ENCODE measurements around the gene VTI1A. TPM values are rescaled to one million over a fixed set of nuclear protein-coding genes. Genes with fewer than 3 reads are reported as not detected.

The VTI1A gene
- total and polyA plus RNA-seq, 2 of the 8 experiments (the other 6 are each of a cell fraction or from before 2014, with no cell fraction given), result 6.0 to 20.0 TPM

DNA sequence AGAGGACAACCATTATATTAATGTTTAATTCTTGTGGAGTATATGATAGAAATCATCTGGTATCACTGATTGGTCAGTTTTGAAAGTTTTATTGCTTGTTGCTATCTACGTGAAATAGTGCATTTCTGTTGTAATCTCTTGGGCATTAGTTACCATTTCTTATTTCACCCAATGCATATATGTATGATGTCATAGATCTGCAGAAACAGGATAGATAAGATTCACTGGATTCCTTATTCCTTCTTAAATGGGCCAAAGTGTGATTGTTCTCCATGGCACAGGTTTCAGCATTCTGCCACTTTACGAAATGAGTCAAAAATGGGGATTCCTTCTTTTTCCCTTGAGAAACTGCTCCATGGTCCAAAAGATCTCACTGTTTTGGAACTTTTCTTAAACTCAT lies 56.6 kb downstream of the VTI1A start:
- Histone ChIP-seq H3K56ac (replicated peaks; ENCODE audit: insufficient read length, low read depth, low read length) (no peak overlapping the region), H3K4me1 (replicated peaks in 1 of 4; ENCODE audit: control insufficient read depth in 3 of 4, insufficient read depth in 4 of 4, low read length in 3 of 4) (no peaks in the 10 kb centered on the region), H3K4me2 (ENCODE audit: insufficient read depth in 1 of 2, low read depth in 2 of 2, low read length in 2 of 2) (no peak overlapping the region), H3K27ac (ENCODE audit: low read depth, low read length) (no peak overlapping the region), H3K79me2 (ENCODE audit: control insufficient read depth in 1 of 2, insufficient read depth in 2 of 2, low read length in 2 of 2) (no peaks in the 10 kb centered on the region), H2BK12ac (ENCODE audit: low read depth, low read length) (no peak overlapping the region), H3K18ac (ENCODE audit: extremely low read depth, low read length) (no peak overlapping the region), H3K23me2 (ENCODE audit: low read depth, low read length) (no peaks in the 10 kb centered on the region; the same call in 1 of the 2 replicates), H4K20me1 (replicated peaks in 1 of 2; ENCODE audit: control insufficient read depth in 1 of 2, insufficient read depth in 2 of 2, low read length in 2 of 2) (no peaks in the 10 kb centered on the region), H3K79me1 (ENCODE audit: low read depth, low read length) (no peaks in the 10 kb centered on the region), H3K23ac (ENCODE audit: insufficient read length) (no peak overlapping the region), H3K9me3 (ENCODE audit: insufficient read depth in 2 of 2, low read depth in 1 of 2, low read length in 1 of 2) (no peaks in the 10 kb centered on the region), H3K9ac (replicated peaks in 1 of 4; ENCODE audit: extremely low read depth in 1 of 4, low read depth in 3 of 4, low read length in 3 of 4) (no peak overlapping the region), H2AK5ac (ENCODE audit: low read depth, low read length) (no peak overlapping the region), H2BK20ac (ENCODE audit: low read length) (no peak overlapping the region), H3K36me3 (ENCODE audit: control insufficient read depth in 2 of 4, insufficient read depth in 4 of 4, low read length in 3 of 4) (no peaks in the 10 kb centered on the region), H3K27me3 (replicated peaks in 1 of 4; ENCODE audit: control insufficient read depth in 3 of 4, extremely low read depth in 1 of 4, insufficient read depth in 3 of 4, low read length in 3 of 4) (no peaks in the 10 kb centered on the region), H4K8ac (ENCODE audit: extremely low read depth, insufficient read depth, low read length) (no peak overlapping the region), H2BK5ac (ENCODE audit: low read depth, low read length) (no peak overlapping the region), H2AFZ (ENCODE audit: low read length) (no peak overlapping the region), H2BK120ac (replicated peaks; ENCODE audit: low read depth, low read length) (no peak overlapping the region), H4K5ac (ENCODE audit: insufficient read length, low read depth, low read length) (no peak overlapping the region), H3K14ac (ENCODE audit: insufficient read length) (no peak overlapping the region), H2BK15ac (ENCODE audit: low read length) (no peak overlapping the region), H3K4me3 (ENCODE audit: extremely low read depth in 1 of 4, insufficient read depth in 2 of 4, low read depth in 3 of 4, low read length in 4 of 4) (no peak overlapping the region), H3K4ac (replicated peaks; ENCODE audit: insufficient read length, low read depth, low read length) (no peak overlapping the region), H4K91ac (replicated peaks; ENCODE audit: insufficient read length, low read length) (no peak overlapping the region)
- 90% methylated on average over 2 of the region's 2 CpGs; no CpG with 5 or more reads in 1 of the 2 experiments for WGBS, 2 experiments (ENCODE audit: extremely low coverage in 1 of 2, insufficient coverage in 1 of 2, insufficient read length in 1 of 2, insufficient replicate concordance in 2 of 2, low coverage in 1 of 2, low lambda C conversion rate in 2 of 2, missing lambda C conversion rate in 1 of 2)
- DNase-seq (ENCODE audit: low read depth in 1 of 2, low spot score in 2 of 2) (no peak), FAIRE-seq (no peak)
- ChIA-PET POLR2A (ENCODE audit: partially characterized antibody) (no interaction called here), CTCF (ENCODE audit: partially characterized antibody) (no interaction called here)
- no peak for TF ChIP-seq CHD1 (IDR thresholded peaks at IDR 0.05; ENCODE audit: low read depth, low read length)
- no peak for TF ChIP-seq TAF1 (IDR thresholded peaks at IDR 0.05; ENCODE audit: low read depth, low read length)
- TF ChIP-seq CEBPB (IDR thresholded peaks at IDR 0.05; ENCODE audit: low read depth, low read length), result no peak
- no peak for TF ChIP-seq POLR2AphosphoS5 (IDR thresholded peaks at IDR 0.05; ENCODE audit: low read depth, low read length)
- no peak for TF ChIP-seq RNF2 (IDR thresholded peaks at IDR 0.05; ENCODE audit: borderline replicate concordance, low read depth, low read length, missing control alignments, poor library complexity, severe bottlenecking)
- no peak for TF ChIP-seq TBP (IDR thresholded peaks at IDR 0.05; ENCODE audit: low read depth, low read length)
- no peak for TF ChIP-seq SP2 (IDR thresholded peaks at IDR 0.05; ENCODE audit: low read length)
- TF ChIP-seq PHF8 (conservative IDR thresholded peaks at IDR 0.05; ENCODE audit: low read depth, low read length), result no peak
